CD14-positive monocyte (primary cell): ENCODE results near the gene EGR2. TPM values are rescaled to one million over a fixed set of nuclear protein-coding genes. Genes with fewer than 3 reads are reported as not detected.

ENCODE experiments used
- DNase-seq, 3 donors: peaks; one replicate each; pipeline ENCODE4 v3.0.0-alpha.2; 2011 to 2022
- H2AFZ ChIP-seq: 2 replicates; pipeline ENCODE4 v1.6.0; 2012; ENCODE audit warnings: mild to moderate bottlenecking, low read depth, low read length, inconsistent platforms; ENCODE audit not compliant: insufficient read depth, poor library complexity, severe bottlenecking
- H3K27ac ChIP-seq, 2 donors: 1 replicate in 1 of 2; 2 replicates in 1 of 2; pipeline ENCODE4 v1.5.1; 2012 to 2013; ENCODE audit warnings: low read length in 2 of 2, control low read depth in 1 of 2, inconsistent platforms in 1 of 2, low read depth in 1 of 2, mild to moderate bottlenecking in 1 of 2
- H3K27me3 ChIP-seq, 2 donors: one replicate each; pipeline versions ENCODE4 v1.6.0 to v1.6.1; 2011 to 2013; ENCODE audit warnings: low read length in 2 of 2; ENCODE audit not compliant: control insufficient read depth in 2 of 2, insufficient read depth in 2 of 2
- H3K36me3 ChIP-seq, 2 donors: replicated peaks in 1 of 2; 1 replicate in 1 of 2; 2 replicates in 1 of 2; pipeline versions ENCODE4 v1.5.1 to v1.6.1; 2012 to 2013; ENCODE audit warnings: low read length in 2 of 2, control low read depth in 1 of 2, inconsistent platforms in 1 of 2, mild to moderate bottlenecking in 1 of 2; ENCODE audit not compliant: insufficient read depth in 2 of 2, control insufficient read depth in 1 of 2
- H3K4me1 ChIP-seq, 2 donors: 1 replicate in 1 of 2; 2 replicates in 1 of 2; pipeline versions ENCODE4 v1.5.1 to v1.6.1; 2012 to 2013; ENCODE audit warnings: low read length in 2 of 2, control low read depth in 1 of 2, inconsistent platforms in 1 of 2, mild to moderate bottlenecking in 1 of 2, moderate library complexity in 1 of 2; ENCODE audit not compliant: insufficient read depth in 2 of 2, control insufficient read depth in 1 of 2
- H3K4me2 ChIP-seq: replicated peaks from 2 replicates; pipeline ENCODE3; 2012; ENCODE audit warnings: low read length, moderate library complexity, mild to moderate bottlenecking; ENCODE audit not compliant: poor library complexity, severe bottlenecking; ENCODE audit errors: extremely low read depth
- H3K4me3 ChIP-seq, 3 experiments: fragments of 200-600 bp in 1 of 3; sonication (generic) in 1 of 3; replicated peaks in 1 of 3; 1 replicate in 2 of 3; 2 replicates in 1 of 3; pipeline ENCODE4 v1.5.1; 2011 to 2013; ENCODE audit warnings: low read length in 3 of 3, mild to moderate bottlenecking in 3 of 3, control low read depth in 2 of 3, low read depth in 2 of 3, inconsistent platforms in 1 of 3, moderate library complexity in 1 of 3
- H3K79me2 ChIP-seq: 2 replicates; pipeline ENCODE4 v1.6.0; 2012; ENCODE audit warnings: mild to moderate bottlenecking, control low read depth, inconsistent platforms, low read length, moderate library complexity; ENCODE audit not compliant: insufficient read depth
- H3K9ac ChIP-seq: 2 replicates; pipeline ENCODE4 v1.6.0; 2017; ENCODE audit warnings: low read length, mild to moderate bottlenecking; ENCODE audit not compliant: insufficient read depth, poor library complexity, severe bottlenecking
- H3K9me3 ChIP-seq, 2 donors: replicated peaks in 1 of 2; 1 replicate in 1 of 2; 2 replicates in 1 of 2; pipeline versions ENCODE4 v1.5.1 to v1.6.1; 2012 to 2013; ENCODE audit warnings: low read length in 2 of 2, control low read depth in 1 of 2; ENCODE audit not compliant: control insufficient read depth in 1 of 2, insufficient read depth in 1 of 2
- H4K20me1 ChIP-seq: 2 replicates; pipeline ENCODE4 v1.6.0; 2012; ENCODE audit warnings: mild to moderate bottlenecking, low read length, control low read depth, moderate library complexity; ENCODE audit not compliant: insufficient read depth
- H3K27ac Mint-ChIP-seq, 7 donors: one replicate each; pipeline ENCODE4 v1.8.0; 2020; ENCODE audit warnings: mild to moderate bottlenecking in 7 of 7, mixed read lengths in 7 of 7, moderate library complexity in 6 of 7, inconsistent platforms in 2 of 7
- H3K27me3 Mint-ChIP-seq, 3 donors: one replicate each; pipeline ENCODE4 v1.8.0; 2021 to 2022; ENCODE audit warnings: low read depth in 3 of 3, mild to moderate bottlenecking in 3 of 3, mixed read lengths in 3 of 3, moderate library complexity in 3 of 3, inconsistent platforms in 1 of 3
- H3K36me3 Mint-ChIP-seq, 2 donors: one replicate each; pipeline ENCODE4 v1.8.0; 2020; ENCODE audit warnings: mixed read lengths in 2 of 2, inconsistent platforms in 1 of 2, mild to moderate bottlenecking in 1 of 2
- H3K4me1 Mint-ChIP-seq: one replicate; pipeline ENCODE4 v1.8.0; 2020; ENCODE audit warnings: mild to moderate bottlenecking, mixed read lengths
- H3K4me3 Mint-ChIP-seq, 2 donors: one replicate each; pipeline ENCODE4 v1.8.0; 2020; ENCODE audit warnings: mild to moderate bottlenecking in 2 of 2, mixed read lengths in 2 of 2, moderate library complexity in 1 of 2
- H3K9me3 Mint-ChIP-seq, 7 donors: one replicate each; pipeline ENCODE4 v1.8.0; 2020 to 2022; ENCODE audit warnings: mixed read lengths in 7 of 7, mild to moderate bottlenecking in 6 of 7, moderate library complexity in 6 of 7, inconsistent platforms in 2 of 7
- CTCF ChIP-seq: fragments of 200-600 bp; IDR thresholded peaks from one replicate; pipeline ENCODE4 v1.8.0; 2022; ENCODE audit warnings: antibody characterized with exemption, mild to moderate bottlenecking
- WGBS: methylation state at CpG from one replicate; pipeline ENCODE4 v1.1.5; 2013; ENCODE audit warnings: missing lambda C conversion rate; ENCODE audit not compliant: insufficient coverage; 5-methylcytosine and 5-hydroxymethylcytosine counted together
- intact Hi-C, 2 donors: fragments of 100-400 bp; cut with micrococcal nuclease; formaldehyde crosslinking; loops; one replicate each; pipeline versions ENCODE4 v1.15.0 to v1.15.1; 2023
- polyA plus RNA-seq, 3 donors: library from polyadenylated mRNA; depleted of rRNA in 1 of 3; unstranded in 2 of 3; stranded (reverse) in 1 of 3; fragments of 300-500 nt in 2 of 3; fragments of >200 nt in 1 of 3; fragmentation: Illumina TruSeq in 2 of 3; gene quantifications; 1 replicate in 2 of 3; 2 replicates in 1 of 3; pipeline ENCODE4 v1.2.3, GENCODE V29; 2012 to 2021

EGR2 gene
- polyA plus RNA-seq, 3 donors: 9.9 to 54.9 (median 10.3) TPM

GRCh38 chr10:62811159-62811875 is 4.8 kb downstream of the EGR2 start:
- H2AFZ ChIP-seq: no peak overlapping the region
- peaks cover 0 to 12% of the 10 kb centered on the region in 2 donors for H3K9me3 ChIP-seq
- peaks cover 5 to 31% of the 10 kb centered on the region in 2 donors for H3K36me3 ChIP-seq
- Mint-ChIP-seq H3K4me1 (peaks cover 44% of the 10 kb centered on the region), H3K4me3 (no peak overlapping the region), H3K27me3 (peaks cover 35 to 40% (median 37%) of the 10 kb centered on the region in 3 donors), H3K9me3 (peaks cover 0 to 27% (median 22%) of the 10 kb centered on the region in 7 donors), H3K27ac (peak overlapping the region in 1 of 7 donors; percentile 5), H3K36me3 (peaks cover 54 to 57% of the 10 kb centered on the region in 2 donors)
- H4K20me1 ChIP-seq: peaks cover 38% of the 10 kb centered on the region
- no peak for TF ChIP-seq CTCF
- no peak overlapping the region for H3K4me3 ChIP-seq
- H3K27me3 ChIP-seq: peaks cover 16 to 34% of the 10 kb centered on the region in 2 donors
- intact Hi-C loops: loop anchor here (10.0 kb wide), 2 partner anchors 323 to 343 kb away; partner anchors contain the start of gene NRBF2 (in 1 of the 2)
- H3K4me1 ChIP-seq: peaks cover 24 to 28% of the 10 kb centered on the region in 2 donors
- WGBS: 70% methylated on average over 2 of the region's 10 CpGs
- H3K9ac ChIP-seq: no peak overlapping the region
- no peak overlapping the region for H3K27ac ChIP-seq
- no peak overlapping the region for H3K4me2 ChIP-seq
- no peak for DNase-seq
- peaks cover 37% of the 10 kb centered on the region for H3K79me2 ChIP-seq

GRCh38 chr10:62810156-62810902 is 5.8 kb downstream of the EGR2 start:
- H3K4me2 ChIP-seq: no peak overlapping the region
- H3K4me1 ChIP-seq: peaks cover 24 to 29% of the 10 kb centered on the region in 2 donors
- peaks cover 46% of the 10 kb centered on the region for H3K79me2 ChIP-seq
- Mint-ChIP-seq H3K27ac (peak overlapping the region in 1 of 7 donors; percentile 2), H3K9me3 (peaks cover 0 to 18% (median 14%) of the 10 kb centered on the region in 7 donors), H3K27me3 (peaks cover 27 to 30% (median 28%) of the 10 kb centered on the region in 3 donors), H3K4me3 (no peak overlapping the region), H3K4me1 (peaks cover 45% of the 10 kb centered on the region), H3K36me3 (peaks cover 50 to 52% of the 10 kb centered on the region in 2 donors)
- no peak overlapping the region for H3K4me3 ChIP-seq
- peaks cover 0 to 7% of the 10 kb centered on the region in 2 donors for H3K9me3 ChIP-seq
- H2AFZ ChIP-seq: no peak overlapping the region
- H3K36me3 ChIP-seq: peaks cover 5 to 31% of the 10 kb centered on the region in 2 donors
- intact Hi-C loops: loop anchor here (10.0 kb wide), 2 partner anchors 324 to 344 kb away; partner anchors contain the start of gene NRBF2 (in 1 of the 2)
- H3K27me3 ChIP-seq: peaks cover 15 to 27% of the 10 kb centered on the region in 2 donors
- peaks cover 44% of the 10 kb centered on the region for H4K20me1 ChIP-seq
- no peak overlapping the region for H3K27ac ChIP-seq
- no CpG with 5 or more reads among the region's 8 CpGs for WGBS
- no peak for TF ChIP-seq CTCF
- no peak overlapping the region for H3K9ac ChIP-seq
- DNase-seq: no peak
